Activated CD8-positive, alpha-beta memory T cell treated with anti-CD3 and anti-CD28 coated beads, Interleukin-2, amount 50 U/mL, for 48 hours (primary cell): Measurements from ENCODE around the gene SLC39A7.

Experiments used
- DNase-seq: peaks from one replicate; pipeline ENCODE4 v3.0.0-alpha.2; 2020

Gene SLC39A7

DNA sequence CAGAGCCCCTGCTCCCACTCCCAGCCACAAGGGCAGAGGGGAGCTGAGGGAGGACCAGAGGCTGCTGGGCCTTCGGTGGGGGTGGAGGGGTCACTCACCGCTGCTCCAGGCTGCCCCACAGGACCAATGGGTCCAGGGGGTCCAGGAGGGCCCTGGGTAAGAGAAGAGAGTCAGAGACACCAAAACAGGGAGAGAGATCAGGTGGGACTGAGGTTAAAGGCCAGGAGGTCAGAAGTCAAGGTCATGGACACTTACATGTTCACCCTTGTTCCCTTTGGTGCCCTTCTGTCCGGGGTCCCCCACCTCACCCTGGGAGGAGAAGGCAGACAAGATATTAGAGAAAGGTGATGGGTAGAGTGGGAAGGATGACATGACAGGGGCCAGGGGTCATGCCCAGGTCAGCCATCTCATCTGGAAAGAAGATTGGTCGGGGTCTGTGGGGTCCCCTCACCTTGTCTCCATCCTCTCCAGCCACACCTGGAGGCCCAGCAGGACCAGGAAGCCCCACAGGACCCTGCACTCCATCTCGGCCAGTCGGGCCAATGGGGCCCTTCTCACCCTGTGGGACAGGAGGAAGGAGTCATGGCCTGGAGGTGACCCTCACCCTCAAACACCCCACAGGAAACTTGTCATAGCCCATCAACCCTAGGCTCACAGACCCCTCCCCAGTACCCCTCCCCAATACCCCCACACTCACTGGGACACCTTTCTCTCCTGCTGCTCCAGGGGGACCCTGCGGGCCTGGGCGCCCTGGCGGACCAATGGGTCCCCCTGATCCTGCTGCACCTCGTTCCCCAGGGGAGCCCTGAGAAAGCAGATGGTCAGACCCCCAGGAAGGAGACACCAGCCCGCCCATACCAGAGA lies 29.4 kb upstream of the SLC39A7 start:
- DNase-seq, result no peak

DNA sequence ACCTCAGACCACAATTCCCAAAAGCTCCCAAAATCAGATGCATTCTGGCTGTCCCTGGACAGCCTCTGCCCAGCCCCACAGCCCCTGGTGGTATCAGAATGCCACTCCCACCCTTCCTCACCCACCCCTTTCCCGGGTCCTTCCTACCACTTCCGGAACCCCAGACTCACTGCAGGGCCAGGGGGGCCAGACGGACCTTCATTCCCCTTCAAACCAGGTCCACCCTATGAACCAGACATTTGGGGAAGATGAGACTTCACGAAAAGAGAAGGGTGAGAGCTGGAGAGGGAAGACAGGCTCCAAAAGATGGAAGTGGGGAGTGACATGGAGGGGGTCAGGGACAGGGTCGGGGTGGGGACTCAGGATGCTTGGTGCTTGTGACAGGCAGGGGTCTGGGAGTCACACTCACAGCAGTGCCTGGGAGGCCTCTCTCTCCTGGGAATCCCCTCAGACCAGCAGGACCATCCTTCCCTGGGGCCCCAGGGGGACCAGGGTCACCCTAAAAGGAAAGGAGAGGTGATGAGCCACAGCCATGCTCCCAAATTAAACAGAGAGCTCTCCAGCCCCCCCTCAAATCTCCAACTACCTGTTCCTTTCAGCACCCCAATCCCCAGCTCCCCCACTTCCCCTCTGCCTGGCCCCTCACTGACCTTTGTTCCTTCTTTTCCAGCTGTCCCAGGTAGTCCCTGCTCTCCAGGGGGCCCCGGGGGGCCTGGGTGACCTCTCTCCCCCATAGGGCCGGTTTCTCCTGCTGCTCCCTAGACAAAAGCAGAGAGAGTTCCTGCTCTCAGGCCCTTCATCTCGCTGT lies 28.6 kb upstream of the SLC39A7 start:
- no peak for DNase-seq

GRCh38 chr6:33172688-33173534 lies 27.8 kb upstream of the SLC39A7 start:
- DNase-seq, result no peak

DNA sequence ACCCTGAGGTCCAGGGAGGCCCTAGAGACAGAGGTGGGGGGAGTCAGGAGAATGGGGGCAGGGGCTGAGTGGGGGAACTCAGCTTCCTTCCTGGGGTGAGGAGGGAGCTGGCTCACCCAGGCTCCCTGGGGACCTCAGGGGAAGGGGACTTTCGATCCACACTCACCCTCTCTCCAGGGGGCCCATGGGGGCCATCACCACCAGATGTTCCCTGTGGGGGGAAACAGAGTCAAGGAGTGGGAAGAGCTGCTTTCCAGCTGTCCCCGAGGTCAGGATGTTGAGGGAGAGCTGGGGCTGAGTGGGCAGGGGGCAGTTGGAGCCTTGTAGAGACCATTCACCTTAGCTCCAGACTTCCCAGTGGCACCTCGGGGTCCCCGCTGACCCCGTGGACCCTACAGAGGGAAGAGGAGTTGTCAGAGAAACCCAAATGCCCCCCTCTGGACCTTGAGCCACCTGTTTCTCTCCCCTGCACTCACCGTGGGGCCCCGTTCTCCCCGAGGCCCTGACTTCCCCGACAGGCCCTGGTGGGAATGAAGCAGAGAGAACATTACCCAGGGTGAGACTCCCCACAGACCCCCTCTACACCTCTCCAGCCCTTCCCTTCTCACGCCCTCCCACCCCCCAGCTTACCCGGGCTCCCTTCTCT lies 27.0 kb upstream of the SLC39A7 start:
- DNase-seq, result no peak

DNA sequence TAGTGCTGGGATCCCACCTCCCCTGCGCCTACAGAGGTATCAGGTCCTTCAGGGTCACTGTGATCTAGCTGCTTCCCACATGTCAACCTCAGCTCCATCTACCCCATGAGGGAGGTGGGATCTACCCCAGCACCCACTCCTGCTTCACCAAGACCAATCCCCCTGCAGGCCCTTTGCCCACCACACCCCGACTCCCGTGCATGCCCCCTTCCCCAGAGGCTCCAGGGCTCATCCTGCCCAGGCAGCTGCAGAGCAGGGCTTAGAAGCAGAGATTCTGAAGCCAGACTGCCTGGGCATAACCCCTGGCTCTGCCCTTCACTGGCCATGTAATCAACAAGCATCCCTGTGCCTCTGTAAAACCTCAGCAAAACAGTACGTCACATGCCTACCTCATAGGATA lies 25.9 kb upstream of the SLC39A7 start:
- no peak for DNase-seq

DNA sequence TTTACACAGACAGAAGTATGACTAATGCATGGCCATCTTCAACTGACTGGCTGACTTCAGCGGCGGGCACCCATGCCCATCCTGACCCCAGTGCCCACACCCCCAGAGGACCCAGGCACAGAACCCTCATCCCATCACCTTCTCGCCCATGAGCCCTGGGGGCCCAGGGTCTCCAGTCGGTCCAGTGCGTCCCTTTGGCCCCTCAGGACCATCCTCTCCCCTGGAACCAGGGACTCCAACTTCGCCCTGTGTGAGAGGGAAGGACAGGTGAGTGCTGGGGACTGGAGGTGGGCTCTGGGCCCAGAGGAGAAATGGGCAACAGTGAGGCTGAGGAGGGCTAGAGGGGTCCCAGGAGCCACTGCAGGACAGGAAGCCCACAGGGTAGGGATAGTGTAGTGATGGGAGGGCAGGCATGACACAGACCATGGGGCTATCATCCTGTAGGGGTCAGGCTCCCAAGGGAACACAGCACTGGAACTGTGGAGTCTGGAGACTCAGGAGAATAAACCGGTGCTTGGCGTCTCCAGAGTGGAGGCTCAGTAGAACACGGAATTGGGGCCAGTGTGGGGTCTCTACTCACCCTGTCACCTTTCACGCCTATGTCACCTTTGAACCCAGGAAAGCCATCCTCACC lies 25.1 kb upstream of the SLC39A7 start:
- DNase-seq, result no peak

- no peak for DNase-seq
Observed at GRCh38 chr6:33176906-33177305, 23.8 kb upstream of the SLC39A7 start.

GRCh38 chr6:33177552-33178446 lies 22.9 kb upstream of the SLC39A7 start:
- DNase-seq, result no peak

DNA sequence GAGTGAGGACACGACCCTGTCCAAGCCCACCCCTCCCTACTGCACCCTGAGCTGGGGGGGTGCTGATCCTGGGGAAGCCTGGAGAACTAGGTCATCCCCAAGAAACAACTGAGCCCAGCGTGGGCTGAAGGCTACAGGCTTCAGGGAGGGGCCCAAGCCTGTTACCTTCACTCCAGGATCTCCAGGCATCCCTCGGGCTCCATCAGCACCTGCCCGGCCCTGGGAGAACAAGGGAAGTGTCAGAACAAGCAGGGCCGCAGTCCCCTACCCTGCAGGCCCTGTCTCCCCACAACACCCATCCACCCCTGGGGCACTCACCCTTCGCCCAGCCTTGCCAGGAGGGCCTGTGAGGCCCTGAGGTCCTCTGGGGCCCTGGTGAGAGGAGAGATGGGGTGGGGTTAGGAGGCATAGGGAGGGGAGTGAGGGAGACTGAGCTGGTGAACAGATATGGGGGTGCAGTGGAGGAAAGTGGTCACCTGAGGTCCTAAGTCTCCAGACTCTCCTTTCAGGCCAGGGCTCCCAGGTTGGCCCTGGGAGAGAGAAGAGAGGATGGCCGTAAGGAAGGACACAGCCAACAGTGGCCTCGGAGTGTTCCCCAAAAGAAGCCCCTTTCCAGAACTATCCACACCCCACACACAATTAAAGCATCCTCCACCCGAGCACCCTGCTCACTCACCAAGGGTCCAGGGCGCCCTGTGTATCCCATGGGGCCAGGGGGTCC lies 21.8 kb upstream of the SLC39A7 start:
- no peak for DNase-seq

DNA sequence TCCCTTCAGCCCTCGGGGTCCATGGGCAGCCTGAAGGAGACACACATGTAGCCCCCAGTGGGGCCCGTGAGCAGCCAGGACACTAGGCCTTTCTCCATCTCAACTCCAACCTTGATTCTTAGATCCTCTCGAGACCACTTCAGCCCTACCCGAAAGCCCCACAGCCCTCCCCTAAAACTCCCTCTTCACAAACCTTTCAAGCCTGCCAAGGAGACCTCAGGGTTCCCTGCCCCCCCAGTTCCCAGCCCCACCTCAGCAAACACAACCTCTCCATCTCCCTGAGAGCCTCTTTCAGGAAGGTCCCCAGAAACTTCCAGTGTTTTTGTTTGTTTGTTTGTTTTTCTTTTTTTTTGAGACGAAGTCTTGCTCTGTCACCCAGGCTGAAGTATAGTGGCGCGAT lies 19.5 kb upstream of the SLC39A7 start:
- DNase-seq, result no peak

GRCh38 chr6:33183071-33183683 lies 17.5 kb upstream of the SLC39A7 start:
- no peak for DNase-seq

- DNase-seq, result no peak
Observed at GRCh38 chr6:33185190-33185589, 15.5 kb upstream of the SLC39A7 start.

- no peak for DNase-seq
Observed at GRCh38 chr6:33185654-33186187, 14.9 kb upstream of the SLC39A7 start.

- DNase-seq, result no peak
Observed at GRCh38 chr6:33187809-33188208, 12.9 kb upstream of the SLC39A7 start.

GRCh38 chr6:33189164-33189563 lies 11.5 kb upstream of the SLC39A7 start:
- no peak for DNase-seq

- no peak for DNase-seq
Observed at GRCh38 chr6:33189625-33190448, 10.8 kb upstream of the SLC39A7 start.

- no peak for DNase-seq
Observed at GRCh38 chr6:33190504-33191107, 10.1 kb upstream of the SLC39A7 start.

- DNase-seq, result no peak
Observed at GRCh38 chr6:33191383-33192104, 9.1 kb upstream of the SLC39A7 start.
